Spleen (tissue), 7 donors: Measurements from ENCODE around the gene PPP1CA.

ENCODE experiments used
- CTCF ChIP-seq, 11 experiments: fragments of 200-600 bp in 7 of 11; fragments of 450-650 bp in 4 of 11; sonication (generic) in 4 of 11; IDR thresholded peaks in 8 of 11; conservative IDR thresholded peaks in 3 of 11; 1 replicate in 7 of 11; 2 replicates in 4 of 11; pipeline versions ENCODE4 v1.4.0 to v1.8.0; 2016 to 2021; ENCODE audit warnings: antibody characterized with exemption in 11 of 11, inconsistent platforms in 4 of 11, mild to moderate bottlenecking in 1 of 11
- POLR2A ChIP-seq, 3 donors: fragments of 450-650 bp; IDR thresholded peaks; one replicate each; pipeline ENCODE4 v1.5.1; 2017; ENCODE audit warnings: antibody characterized with exemption in 3 of 3, mild to moderate bottlenecking in 1 of 3
- POLR2AphosphoS5 ChIP-seq, 3 donors: sonication (generic); formaldehyde crosslinking; IDR thresholded peaks; one replicate each; pipeline ENCODE4 v1.5.1; 2017; ENCODE audit warnings: antibody characterized with exemption in 3 of 3
- donor health status: DM: no; HTN: no; CAD: no; lungs with moderate emphysema.
- donor health status: DM: no; HTN: no; CAD: no.
- donor health status: DM: no; HTN: no; CAD: no.

- TF ChIP-seq CTCF (IDR thresholded peaks at IDR 0.05 in 8 of 11, conservative IDR thresholded peaks at IDR 0.05 in 3 of 11) (no peak), POLR2A (IDR thresholded peaks at IDR 0.05) (no peak), POLR2AphosphoS5 (IDR thresholded peaks at IDR 0.05) (peak; percentile 24 to 84 (median 64))
Observed at GRCh38 chr11:67432655-67433349, 31.1 kb upstream of the PPP1CA start.
